GM19043 (cell line): ENCODE results near the gene SLC6A6.

Experiments
- ATAC-seq: cut with Tn5 transposase; IDR thresholded peaks from one replicate; pipeline ENCODE4 v1.9.1; 2021; ENCODE audit warnings: low read depth; ENCODE audit not compliant: unreplicated experiment

The SLC6A6 gene

GRCh38 chr3:14477311-14477935 lies 75.0 kb downstream of the SLC6A6 start:
- no peak for ATAC-seq

GRCh38 chr3:14478956-14479550 lies 76.6 kb downstream of the SLC6A6 start:
- no peak for ATAC-seq

GRCh38 chr3:14479591-14479990 lies 77.2 kb downstream of the SLC6A6 start:
- no peak for ATAC-seq

GRCh38 chr3:14480207-14481017 lies 78.0 kb downstream of the SLC6A6 start:
- no peak for ATAC-seq

GRCh38 chr3:14481018-14481645 lies 78.7 kb downstream of the SLC6A6 start:
- ATAC-seq = no peak

- no peak for ATAC-seq
Measured at GRCh38 chr3:14481646-14482036, 79.2 kb downstream of the SLC6A6 start.

GRCh38 chr3:14482271-14482721 lies 79.9 kb downstream of the SLC6A6 start:
- no peak for ATAC-seq

- ATAC-seq = no peak
Measured at GRCh38 chr3:14483286-14483685, 80.9 kb downstream of the SLC6A6 start.

- no peak for ATAC-seq
Measured at GRCh38 chr3:14484741-14485140, 82.3 kb downstream of the SLC6A6 start.

GRCh38 chr3:14485981-14486380 lies 83.6 kb downstream of the SLC6A6 start:
- ATAC-seq = no peak

GRCh38 chr3:14486460-14486859 lies 84.1 kb downstream of the SLC6A6 start:
- ATAC-seq = no peak

- no peak for ATAC-seq
Measured at GRCh38 chr3:14487086-14487485, 84.7 kb downstream of the SLC6A6 start.

GRCh38 chr3:14487821-14488220 lies 85.4 kb downstream of the SLC6A6 start:
- ATAC-seq = no peak

- ATAC-seq = no peak
Measured at GRCh38 chr3:14488286-14489041, 86.1 kb downstream of the SLC6A6 start.

- no peak for ATAC-seq
Measured at GRCh38 chr3:14489641-14490040, 87.2 kb downstream of the SLC6A6 start.

GRCh38 chr3:14490255-14490654 lies 87.8 kb downstream of the SLC6A6 start:
- ATAC-seq = no peak

GRCh38 chr3:14490831-14491230 lies 88.4 kb downstream of the SLC6A6 start:
- ATAC-seq = no peak

- no peak for ATAC-seq
Measured at GRCh38 chr3:14491396-14492190, 89.2 kb downstream of the SLC6A6 start.

- ATAC-seq = no peak
Measured at GRCh38 chr3:14492948-14493881, 90.8 kb downstream of the SLC6A6 start.
